ENCODE data around the gene HM13. TPM values are rescaled to one million over a fixed set of nuclear protein-coding genes. Genes with fewer than 3 reads are reported as not detected.

Gene HM13
- total and polyA plus RNA-seq, 2 of the 13 experiments (the other 11 are each of a cell fraction or from before 2014, with no cell fraction given): 118 to 243 TPM

- TF ChIP-seq HMGXB3 (CRISPR knock-in tag; IDR thresholded peaks at IDR 0.05; ENCODE audit: borderline replicate concordance): peak; percentile 90
- peak; percentile 91; the same call in 1 of the 2 replicates for TF ChIP-seq ZNF775 (CRISPR knock-in tag; IDR thresholded peaks at IDR 0.05; ENCODE audit: borderline replicate concordance)
- peak; percentile 57; the same call in 1 of the 2 replicates for TF ChIP-seq FUBP1 (CRISPR knock-in tag; IDR thresholded peaks at IDR 0.05; ENCODE audit: borderline replicate concordance)
- peak; percentile 21 for TF ChIP-seq ZNF367 (CRISPR knock-in tag; IDR thresholded peaks at IDR 0.05; ENCODE audit: borderline replicate concordance)
- TF ChIP-seq PHF21A (CRISPR knock-in tag; IDR thresholded peaks at IDR 0.05): peak; percentile 86
- peak; percentile 97 for TF ChIP-seq PRMT3 (CRISPR knock-in tag; IDR thresholded peaks at IDR 0.05; ENCODE audit: borderline replicate concordance, low read depth)
- peak; percentile 93 for TF ChIP-seq ZNF256 (CRISPR knock-in tag; conservative IDR thresholded peaks at IDR 0.05)
- peak; percentile 75 for TF ChIP-seq ZNF275 (CRISPR knock-in tag; IDR thresholded peaks at IDR 0.05; ENCODE audit: borderline replicate concordance)
- TF ChIP-seq ZNF557 (CRISPR knock-in tag; IDR thresholded peaks at IDR 0.05): peak; percentile 66; the same call in 1 of the 2 replicates
- peak; percentile 56; the same call in 1 of the 2 replicates for TF ChIP-seq ZNF563 (CRISPR knock-in tag; IDR thresholded peaks at IDR 0.05)
- TF ChIP-seq HOXA5 (CRISPR knock-in tag; IDR thresholded peaks at IDR 0.05): peak; percentile 98
- no peak; the same call in 1 of the 2 replicates for TF ChIP-seq TBP (CRISPR knock-in tag; IDR thresholded peaks at IDR 0.05)
- TF ChIP-seq ZNF598 (CRISPR knock-in tag; IDR thresholded peaks at IDR 0.05; ENCODE audit: borderline replicate concordance): peak; percentile 96
- TF ChIP-seq PTBP1 (IDR thresholded peaks at IDR 0.05; ENCODE audit: low read depth, low read length, poor library complexity, severe bottlenecking): peak; percentile 93
- TF ChIP-seq SNRNP70 (IDR thresholded peaks at IDR 0.05; ENCODE audit: low read depth, low read length): no peak
- no peak; the same call in 1 of the 2 replicates for TF ChIP-seq HCFC1 (IDR thresholded peaks at IDR 0.05; ENCODE audit: low read depth, low read length)
- TF ChIP-seq PAWR (CRISPR knock-in tag; IDR thresholded peaks at IDR 0.05; ENCODE audit: borderline replicate concordance): peak; percentile 98; the same call in 1 of the 2 replicates
- TF ChIP-seq RXRB (CRISPR knock-in tag; IDR thresholded peaks at IDR 0.05; ENCODE audit: borderline replicate concordance): peak; percentile 89
- TF ChIP-seq ZNF12 (CRISPR knock-in tag; IDR thresholded peaks at IDR 0.05): peak; percentile 89
- peak; percentile 99 for TF ChIP-seq RBM39 (IDR thresholded peaks at IDR 0.05; ENCODE audit: low read depth, low read length, poor library complexity, severe bottlenecking)
- TF ChIP-seq ATF1 (CRISPR knock-in tag; IDR thresholded peaks at IDR 0.05): no peak
- TF ChIP-seq ZNF24 (IDR thresholded peaks at IDR 0.05): peak; percentile 33; the same call in 1 of the 2 replicates
Measured at GRCh38 chr20:31605031-31605901, 91.0 kb downstream of the HM13 start, which contains the start of gene ID1 (continued).

Data from HepG2 (cell line).